ENCODE measurements around the gene MRPS22. TPM values are rescaled to one million over a fixed set of nuclear protein-coding genes. Genes with fewer than 3 reads are reported as not detected.

The MRPS22 gene
- total RNA-seq, 1 experiment from 2014 or later: 45.7 TPM

GRCh38 chr3:139323146-139323545 is 20.7 kb upstream of the MRPS22 start:
- no peak overlapping the region for H3K4me3 Mint-ChIP-seq
- no peak overlapping the region for H2BK5ac ChIP-seq (ENCODE audit: insufficient read length, low read length)
- H3K4me1 Mint-ChIP-seq: peaks cover 5 to 8% of the 10 kb centered on the region in 2 experiments

More at GRCh38 chr3:139323146-139323545, 20.7 kb upstream of the MRPS22 start:
- no peak overlapping the region for H3K9ac ChIP-seq (ENCODE audit: extremely low read depth, insufficient read length, low read length)
- H3K9me3 ChIP-seq (ENCODE audit: control insufficient read depth, low read depth, low read length): no peaks in the 10 kb centered on the region
- no peaks in the 10 kb centered on the region for H3K79me2 ChIP-seq (ENCODE audit: insufficient read depth, low read length)
- no peak overlapping the region for H3K56ac ChIP-seq (ENCODE audit: insufficient read length, low read depth, low read length)
- no peaks in the 10 kb centered on the region for H3K27me3 ChIP-seq (ENCODE audit: insufficient read depth, low read length)
- H4K20me1 ChIP-seq (ENCODE audit: control insufficient read depth, insufficient read depth, insufficient read length): no peaks in the 10 kb centered on the region
- H3T11ph ChIP-seq (ENCODE audit: low read length): no peak overlapping the region
- no peak overlapping the region for H3K4me2 ChIP-seq (ENCODE audit: insufficient read depth, insufficient read length, low read length)
- no peak for DNase-seq
- H3K79me1 ChIP-seq (ENCODE audit: insufficient read depth, low read depth, low read length, poor library complexity, severe bottlenecking): no peaks in the 10 kb centered on the region
- H3K36me3 Mint-ChIP-seq (ENCODE audit: insufficient read depth in 1 of 3, low read depth in 3 of 3): no peaks in the 10 kb centered on the region; a peak in 1 of 7 replicates
- H3K4me1 ChIP-seq (ENCODE audit: insufficient read depth, low read length): no peaks in the 10 kb centered on the region
- no peak overlapping the region for H4K91ac ChIP-seq (ENCODE audit: insufficient read length, low read depth, low read length)
- H2BK20ac ChIP-seq (ENCODE audit: low read depth, low read length, poor library complexity, severe bottlenecking): no peak overlapping the region
- no peak for TF ChIP-seq CTCF (conservative IDR thresholded peaks at IDR 0.05)
- H2BK120ac ChIP-seq (ENCODE audit: low read depth, low read length, poor library complexity, severe bottlenecking): no peak overlapping the region
- no peak overlapping the region for H3K27ac Mint-ChIP-seq
- no peak overlapping the region for H3K14ac ChIP-seq (ENCODE audit: insufficient read depth, low read length)
- H4K8ac ChIP-seq (replicated peaks; ENCODE audit: insufficient read length, low read depth, low read length): no peak overlapping the region
- no peak overlapping the region for H2BK15ac ChIP-seq (ENCODE audit: low read depth, low read length)
- H2AK5ac ChIP-seq (ENCODE audit: insufficient read length, low read length): no peak overlapping the region
- no peak overlapping the region for H3K18ac ChIP-seq (ENCODE audit: insufficient read length, low read depth, low read length)
- no peaks in the 10 kb centered on the region for H3K9me3 Mint-ChIP-seq
- H3K23ac ChIP-seq (ENCODE audit: insufficient read length, low read depth, low read length): no peak overlapping the region
- H4K5ac ChIP-seq (ENCODE audit: insufficient read length, low read depth, low read length): no peak overlapping the region
- WGBS (ENCODE audit: extremely low coverage, insufficient read length, low lambda C conversion rate): no CpG with 5 or more reads among the region's 7 CpGs
- H3K27me3 Mint-ChIP-seq (ENCODE audit: low read depth): peaks cover 38% of the 10 kb centered on the region
- H3K27ac ChIP-seq (ENCODE audit: insufficient read length, low read depth, low read length): no peak overlapping the region
- no peak overlapping the region for H2BK12ac ChIP-seq (ENCODE audit: insufficient read length, low read depth, low read length)
- H3K23me2 ChIP-seq (ENCODE audit: insufficient read length, low read depth, low read length, poor library complexity, severe bottlenecking): no peaks in the 10 kb centered on the region
- H2AFZ ChIP-seq (ENCODE audit: low read length): no peak overlapping the region
- no peak overlapping the region for H3K4ac ChIP-seq (ENCODE audit: low read depth, low read length)

Measured in H9 (cell line).